K562 (cell line): ENCODE measurements around the gene TPO. TPM values are rescaled to one million over a fixed set of nuclear protein-coding genes. Genes with fewer than 3 reads are reported as not detected.

ENCODE experiments used
- DACH1 ChIP-seq: fragments of 450-650 bp; IDR thresholded peaks from 2 replicates; pipeline ENCODE4 v1.6.1; 2018; ENCODE audit not compliant: partially characterized antibody
- MXI1 ChIP-seq: IDR thresholded peaks from 2 replicates; pipeline ENCODE4 v1.6.1; 2011; ENCODE audit warnings: low read depth, mild to moderate bottlenecking, improper control_type of control experiment, low read length
- PBX2 ChIP-seq, 2 experiments: IDR thresholded peaks in 1 of 2; conservative IDR thresholded peaks in 1 of 2; 2 replicates each; pipeline ENCODE4 v1.6.1; 2016; ENCODE audit warnings: low read depth in 2 of 2, mild to moderate bottlenecking in 1 of 2, missing compliant biosample characterization in 1 of 2, missing genetic modification characterization in 1 of 2, moderate library complexity in 1 of 2
- PPARD ChIP-seq: fragments of 250-450 bp; sonication (Bioruptor Pico); IDR thresholded peaks from 2 replicates; pipeline ENCODE4 v1.8.0; 2022; ENCODE audit warnings: inconsistent platforms, mild to moderate bottlenecking, moderate library complexity
- ZBTB11 ChIP-seq, 3 experiments: fragments of 200-800 bp in 1 of 3; fragments of 250-450 bp in 1 of 3; fragments of 450-650 bp in 1 of 3; sonication (Bioruptor Pico) in 1 of 3; sonication (Bioruptor generic) in 1 of 3; formaldehyde crosslinking in 1 of 3; IDR thresholded peaks; 2 replicates each; pipeline versions ENCODE4 v1.6.1 to v1.8.0; 2016 to 2022; ENCODE audit warnings: mild to moderate bottlenecking in 2 of 3, missing genetic modification characterization in 2 of 3, missing compliant biosample characterization in 1 of 3, moderate library complexity in 1 of 3
- polyA plus RNA-seq, 8 experiments: library from polyadenylated mRNA; depleted of rRNA in 4 of 8; stranded (reverse) in 5 of 8; unstranded in 3 of 8; fragments of >200 nt; fragmentation: Nextera tagmentation in 2 of 8; fragmentation: Illumina TruSeq in 1 of 8; extraction: Ambion mirVana in 2 of 8; extraction: Trizol in 1 of 8; gene quantifications; 2 replicates each; pipeline versions ENCODE4 v1.2.1 to v1.2.3, GENCODE V29; 2011 to 2014; ENCODE audit warnings: inconsistent platforms in 1 of 8, missing spikeins in 1 of 8
- total RNA-seq, 7 experiments: library from RNA; depleted of rRNA in 6 of 7; stranded (reverse); fragments of >200 nt in 6 of 7; fragmentation: Illumina TruSeq in 2 of 7; extraction: Trizol in 2 of 7; gene quantifications; 2 replicates each; pipeline versions ENCODE4 v1.2.1 to v1.2.3, GENCODE V29; 2011 to 2021; ENCODE audit warnings: low replicate concordance in 1 of 7

TPO gene
- total and polyA plus RNA-seq, 9 of the 15 experiments (the other 6 are each of a cell fraction or from before 2014, with no cell fraction given): not detected

- TF ChIP-seq ZBTB11 (CRISPR knock-in tag; IDR thresholded peaks at IDR 0.05) (no peak), DACH1 (no peak), MXI1 (no peak), PPARD (CRISPR knock-in tag) (no peak), PBX2 (CRISPR knock-in tag; IDR thresholded peaks at IDR 0.05; ENCODE audit: low read depth) (no peak), PBX2 (tag; conservative IDR thresholded peaks at IDR 0.05; ENCODE audit: low read depth) (no peak)
Observed at GRCh38 chr2:1451422-1451821, 38.2 kb downstream of the TPO start (continued).
